Ascending aorta (tissue), 2 donors: Measurements from ENCODE around the gene RBM19. TPM values are rescaled to one million over a fixed set of nuclear protein-coding genes. Genes with fewer than 3 reads are reported as not detected.
"Not testable (repeated sequence)": the region's sequence is repeated elsewhere in the genome, so short reads cannot be mapped to it uniquely, and the experiment has no call there.

ENCODE experiments used
- DNase-seq, 2 donors: peaks; one replicate each; pipeline ENCODE4 v3.0.0-alpha.2; 2019; ENCODE audit warnings: low spot score in 2 of 2
- H3K27ac ChIP-seq, 2 donors: fragments of 200-600 bp; sonication (generic); one replicate each; pipeline ENCODE4 v1.5.1; 2016 to 2017; ENCODE audit warnings: mild to moderate bottlenecking in 1 of 2
- H3K27me3 ChIP-seq: fragments of 200-600 bp; sonication (generic); one replicate; pipeline ENCODE4 v1.5.1; 2017
- H3K36me3 ChIP-seq, 2 donors: fragments of 200-600 bp; sonication (generic); one replicate each; pipeline ENCODE4 v1.5.1; 2016
- H3K4me1 ChIP-seq, 2 donors: fragments of 200-600 bp; sonication (generic); one replicate each; pipeline ENCODE4 v1.5.1; 2016 to 2017; ENCODE audit warnings: mild to moderate bottlenecking in 1 of 2
- H3K4me3 ChIP-seq, 2 donors: fragments of 200-600 bp; sonication (generic); one replicate each; pipeline ENCODE4 v1.5.1; 2016 to 2017; ENCODE audit warnings: mild to moderate bottlenecking in 1 of 2
- H3K9me3 ChIP-seq, 2 donors: fragments of 200-600 bp; sonication (generic); one replicate each; pipeline ENCODE4 v1.5.1; 2016
- CTCF ChIP-seq, 3 experiments: fragments of 200-600 bp in 2 of 3; fragments of 450-650 bp in 1 of 3; sonication (generic) in 2 of 3; IDR thresholded peaks; one replicate each; pipeline ENCODE4 v1.5.1; 2016 to 2019; ENCODE audit warnings: antibody characterized with exemption in 3 of 3, mild to moderate bottlenecking in 1 of 3, moderate library complexity in 1 of 3
- intact Hi-C: fragments of 100-400 bp; cut with DNase I; formaldehyde crosslinking; loops from one replicate; pipeline ENCODE4 v1.15.1; 2023
- total RNA-seq: library from RNA; depleted of rRNA; stranded (reverse); fragments of >200 nt; gene quantifications from one replicate; pipeline ENCODE4 v1.1.0, GENCODE V29; 2016

RBM19 gene
- total RNA-seq, 1 donor from 2014 or later: 22.8 TPM

GRCh38 chr12:113903381-113903863 lies 62.7 kb downstream of the RBM19 start:
- no peaks in the 10 kb centered on the region for H3K9me3 ChIP-seq
- H3K36me3 ChIP-seq: peaks cover 0 to 30% of the 10 kb centered on the region in 2 donors
- TF ChIP-seq CTCF (IDR thresholded peaks at IDR 0.05): no peak
- no peaks in the 10 kb centered on the region for H3K27me3 ChIP-seq
- DNase-seq: no peak
- intact Hi-C loops: no loop called here
- no peak overlapping the region for H3K27ac ChIP-seq
- H3K4me3 ChIP-seq: no peak overlapping the region
- H3K4me1 ChIP-seq: no peaks in the 10 kb centered on the region

GRCh38 chr12:113901319-113901718 lies 64.8 kb downstream of the RBM19 start:
- DNase-seq, H3K4me3 ChIP-seq, H3K4me1 ChIP-seq, H3K9me3 ChIP-seq, H3K27me3 ChIP-seq, intact Hi-C loops, H3K27ac ChIP-seq: not testable (repeated sequence)
- H3K36me3 ChIP-seq: peaks cover 0 to 23% of the 10 kb centered on the region in 2 donors

GRCh38 chr12:113900716-113901115 lies 65.4 kb downstream of the RBM19 start:
- DNase-seq: no peak
- peaks cover 0 to 17% of the 10 kb centered on the region in 2 donors for H3K36me3 ChIP-seq
- intact Hi-C loops: no loop called here
- H3K27ac ChIP-seq: no peak overlapping the region
- no peak overlapping the region for H3K4me3 ChIP-seq
- H3K9me3 ChIP-seq: no peaks in the 10 kb centered on the region
- TF ChIP-seq CTCF (IDR thresholded peaks at IDR 0.05): no peak
- no peaks in the 10 kb centered on the region for H3K4me1 ChIP-seq
- H3K27me3 ChIP-seq: no peaks in the 10 kb centered on the region

GRCh38 chr12:113899561-113900471 lies 66.3 kb downstream of the RBM19 start:
- intact Hi-C loops: no loop called here
- Histone ChIP-seq H3K4me3 (no peak overlapping the region), H3K27ac (no peak overlapping the region), H3K4me1 (no peaks in the 10 kb centered on the region), H3K9me3 (no peaks in the 10 kb centered on the region), H3K27me3 (no peaks in the 10 kb centered on the region), H3K36me3 (peaks cover 0 to 14% of the 10 kb centered on the region in 2 donors)
- no peak for DNase-seq
- TF ChIP-seq CTCF (IDR thresholded peaks at IDR 0.05): no peak

GRCh38 chr12:113899042-113899560 lies 67.0 kb downstream of the RBM19 start:
- intact Hi-C loops: no loop called here
- no peak for DNase-seq

More at GRCh38 chr12:113899042-113899560, 67.0 kb downstream of the RBM19 start:
- Histone ChIP-seq H3K4me3 (no peak overlapping the region), H3K27ac (no peak overlapping the region), H3K4me1 (no peaks in the 10 kb centered on the region), H3K9me3 (no peaks in the 10 kb centered on the region), H3K36me3 (peaks cover 0 to 17% of the 10 kb centered on the region in 2 donors), H3K27me3 (no peaks in the 10 kb centered on the region)
- no peak for TF ChIP-seq CTCF (IDR thresholded peaks at IDR 0.05)
